Kidney (tissue), 14 donors: ENCODE results near the gene FAM13B. TPM values are rescaled to one million over a fixed set of nuclear protein-coding genes. Genes with fewer than 3 reads are reported as not detected.

Source experiments
- DNase-seq, 5 donors: peaks; one replicate each; pipeline ENCODE4 v3.0.0-alpha.2; 2013 to 2020
- FAIRE-seq: peaks from 2 replicates; lab custom pipeline; 2012; peaks lifted over from hg19 to GRCh38; lab: Jason Lieb, UNC
- H3K27ac ChIP-seq, 2 donors: one replicate each; pipeline ENCODE4 v1.7.0; 2013; ENCODE audit warnings: low read depth in 2 of 2, low read length in 2 of 2, inconsistent platforms in 1 of 2
- H3K27me3 ChIP-seq: one replicate; pipeline ENCODE4 v1.7.1; 2013; ENCODE audit warnings: low read length, inconsistent platforms; ENCODE audit not compliant: control insufficient read depth, insufficient read depth
- H3K36me3 ChIP-seq, 3 donors: one replicate each; pipeline versions ENCODE4 v1.7.0 to v1.7.1; 2013; ENCODE audit warnings: low read length in 3 of 3, control low read depth in 1 of 3, inconsistent platforms in 1 of 3; ENCODE audit not compliant: insufficient read depth in 3 of 3, control insufficient read depth in 2 of 3
- H3K4me1 ChIP-seq, 3 donors: one replicate each; pipeline versions ENCODE4 v1.7.0 to v1.7.1; 2013; ENCODE audit warnings: low read length in 3 of 3, inconsistent platforms in 1 of 3, low read depth in 1 of 3; ENCODE audit not compliant: control insufficient read depth in 2 of 3, insufficient read depth in 2 of 3
- H3K4me3 ChIP-seq, 3 donors: one replicate each; pipeline versions ENCODE4 v1.7.0 to v1.8.1; 2013; ENCODE audit warnings: low read length in 3 of 3, control low read depth in 1 of 3, inconsistent platforms in 1 of 3
- H3K9ac ChIP-seq, 3 donors: one replicate each; pipeline versions ENCODE4 v1.7.0 to v1.7.1; 2013; ENCODE audit warnings: low read length in 3 of 3, control low read depth in 1 of 3, inconsistent platforms in 1 of 3
- H3K9me3 ChIP-seq, 3 donors: one replicate each; pipeline versions ENCODE4 v1.7.0 to v1.7.1; 2013; ENCODE audit warnings: low read length in 3 of 3, control low read depth in 1 of 3, inconsistent platforms in 1 of 3; ENCODE audit not compliant: control insufficient read depth in 2 of 3, insufficient read depth in 1 of 3
- CTCF ChIP-seq: IDR thresholded peaks from 3 replicates; pipeline ENCODE4 v1.5.1; 2012; ENCODE audit warnings: mild to moderate bottlenecking, moderate library complexity, borderline replicate concordance; ENCODE audit not compliant: insufficient read depth; ENCODE audit errors: extremely low read depth
- intact Hi-C: fragments of 100-400 bp; cut with DNase I; formaldehyde crosslinking; loops from one replicate; pipeline ENCODE4 v1.11.1; 2022
- polyA plus RNA-seq: library from polyadenylated mRNA; stranded (reverse); fragments of 350-450 nt; fragmentation: Illumina TruSeq; extraction: RNeasy Lipid Tissue Mini Kit (QIAGEN cat#74804); gene quantifications from one replicate; pipeline ENCODE4 v1.2.3, GENCODE V29; 2014; ENCODE audit warnings: low read depth, low replicate concordance; ENCODE audit not compliant: insufficient read depth
- total RNA-seq: library from RNA; stranded (reverse); fragmentation: NEBNext Ultra II Directional; extraction: Animal tissue kit (Norgen Biotek cat#: 25700); gene quantifications from one replicate; pipeline ENCODE4 v1.2.1, GENCODE V29; 2021
- donor health status: control.
- donor health status: control.
- donor health status: control.
- donor health status: control.
- donor health status: control.
- donor health status: DM: yes; HTN: yes; CAD: no.
- donor health status: Normal renal cell carcinoma (clear cell type).

FAM13B gene
- total and polyA plus RNA-seq, 2 donors from 2014 or later = 7.6 to 41.8 TPM

- no peak for FAIRE-seq
- H3K27ac ChIP-seq = no peak overlapping the region
Measured at GRCh38 chr5:138065102-138065501, 32.2 kb upstream of the FAM13B start.

GRCh38 chr5:138064526-138064925 lies 31.6 kb upstream of the FAM13B start:
- DNase-seq (no peak), FAIRE-seq (no peak)
- Histone ChIP-seq H3K4me3 (no peak overlapping the region), H3K27me3 (no peaks in the 10 kb centered on the region), H3K27ac (no peak overlapping the region), H3K36me3 (no peaks in the 10 kb centered on the region), H3K4me1 (no peaks in the 10 kb centered on the region), H3K9ac (no peak overlapping the region), H3K9me3 (no peaks in the 10 kb centered on the region)
- no peak for TF ChIP-seq CTCF
- intact Hi-C loops = no loop called here

More at GRCh38 chr5:138065102-138065501, 32.2 kb upstream of the FAM13B start:
- H3K9me3 ChIP-seq = no peaks in the 10 kb centered on the region
- H3K27me3 ChIP-seq = no peaks in the 10 kb centered on the region
- no peaks in the 10 kb centered on the region for H3K4me1 ChIP-seq
- H3K36me3 ChIP-seq = no peaks in the 10 kb centered on the region
- H3K9ac ChIP-seq = no peak overlapping the region
- intact Hi-C loops = no loop called here
- DNase-seq = no peak
- TF ChIP-seq CTCF = no peak
- no peak overlapping the region for H3K4me3 ChIP-seq

GRCh38 chr5:138054847-138055558 lies 22.1 kb upstream of the FAM13B start:
- Histone ChIP-seq H3K4me1 (no peaks in the 10 kb centered on the region), H3K27ac (no peak overlapping the region), H3K27me3 (no peaks in the 10 kb centered on the region), H3K9me3 (no peaks in the 10 kb centered on the region), H3K9ac (no peak overlapping the region), H3K36me3 (no peaks in the 10 kb centered on the region), H3K4me3 (no peak overlapping the region)
- no peak for FAIRE-seq
- no peak for TF ChIP-seq CTCF
- intact Hi-C loops = no loop called here
- DNase-seq = peak in 2 of 5 donors; percentile 18 to 33
